SU-DHL-6 (cell line): ENCODE results near the gene DCTPP1.

Experiments used
- H2AFZ ChIP-seq: fragments of 200-600 bp; sonication (generic); 2 replicates; pipeline ENCODE4 v1.6.1; 2014; ENCODE audit warnings: low read depth, mild to moderate bottlenecking, moderate library complexity, mixed read lengths, antibody characterized with exemption, low read length; ENCODE audit not compliant: severe bottlenecking
- H3F3A ChIP-seq: fragments of 200-600 bp; shearing (Covaris generic); 2 replicates; pipeline ENCODE4 v1.6.0; 2016; ENCODE audit warnings: antibody characterized with exemption, mild to moderate bottlenecking; ENCODE audit not compliant: insufficient read depth
- H3K27ac ChIP-seq: fragments of 200-600 bp; sonication (generic); 2 replicates; pipeline ENCODE4 v1.5.1; 2016; ENCODE audit warnings: low read depth, mild to moderate bottlenecking, low read length, moderate library complexity, mixed read lengths
- H3K27me3 ChIP-seq: fragments of 200-600 bp; sonication (generic), shearing (Covaris generic); 2 replicates; pipeline ENCODE4 v1.6.0; 2014; ENCODE audit warnings: mild to moderate bottlenecking, low read length
- H3K36me3 ChIP-seq: fragments of 200-600 bp; sonication (generic); 2 replicates; pipeline ENCODE4 v1.6.1; 2014; ENCODE audit warnings: mild to moderate bottlenecking, low read length, mixed read lengths
- H3K4me2 ChIP-seq: fragments of 300-600, 200-600 bp; shearing (Covaris generic), sonication (generic); 2 replicates; pipeline ENCODE4 v1.6.0; 2014; ENCODE audit warnings: low read length, low read depth, mild to moderate bottlenecking; ENCODE audit not compliant: poor library complexity, severe bottlenecking
- H3K4me3 ChIP-seq: fragments of 200-600 bp; sonication (generic); 2 replicates; pipeline ENCODE4 v1.5.1; 2014; ENCODE audit warnings: antibody characterized with exemption, low read length, mild to moderate bottlenecking, mixed read lengths; ENCODE audit not compliant: insufficient read depth, poor library complexity, severe bottlenecking
- H3K79me2 ChIP-seq: fragments of 200-600 bp; sonication (generic); 2 replicates; pipeline ENCODE4 v1.6.1; 2014; ENCODE audit warnings: mild to moderate bottlenecking, low read length, moderate library complexity; ENCODE audit not compliant: insufficient read depth
- H3K9ac ChIP-seq: fragments of 200-600 bp; sonication (generic); 2 replicates; pipeline ENCODE4 v1.7.0; 2014; ENCODE audit warnings: mild to moderate bottlenecking, low read length
- H3K9me2 ChIP-seq: fragments of 200-600 bp; sonication (generic); replicated peaks from 2 replicates; pipeline ENCODE4 v1.6.1; 2014; ENCODE audit warnings: low read length; ENCODE audit not compliant: insufficient read depth
- H3K9me3 ChIP-seq: fragments of 200-600 bp; sonication (generic); 2 replicates; pipeline ENCODE4 v1.6.1; 2014; ENCODE audit warnings: low read length, mixed read lengths; ENCODE audit not compliant: insufficient read depth
- H4K20me1 ChIP-seq: fragments of 200-600 bp; sonication (generic); 2 replicates; pipeline ENCODE4 v1.6.1; 2014; ENCODE audit warnings: low read depth, mild to moderate bottlenecking, antibody characterized with exemption, low read length, moderate library complexity, mixed read lengths
- CTCF ChIP-seq: fragments of 200-600 bp; sonication (generic); IDR thresholded peaks from one replicate; pipeline ENCODE4 v1.5.1; 2017; ENCODE audit warnings: antibody characterized with exemption, mild to moderate bottlenecking, low read length, moderate library complexity; ENCODE audit not compliant: insufficient read depth, poor library complexity, severe bottlenecking
- EZH2phosphoT487 ChIP-seq: fragments of 200-600 bp; sonication (generic), shearing (Covaris generic); conservative IDR thresholded peaks from 2 replicates; pipeline ENCODE4 v1.6.1; 2018; ENCODE audit warnings: mild to moderate bottlenecking, antibody characterized with exemption, low read length, moderate library complexity, mixed read lengths

DCTPP1 gene

GRCh38 chr16:30382111-30382881 is 47.5 kb downstream of the DCTPP1 start, which contains the start of gene SEPTIN1:
SEPTIN1 (minus strand) TSS chr16:30382561; CDS start chr16:30382542, 19 bp downstream.
- Histone ChIP-seq H3F3A (peaks cover 19% of the 10 kb centered on the region), H3K4me2 (peak within 1 kb of the TSS; percentile 96), H2AFZ (peak within 1 kb of the TSS; percentile 36), H3K9me3 (no peaks in the 10 kb centered on the region), H4K20me1 (no peaks in the 10 kb centered on the region), H3K36me3 (no peaks in the 10 kb centered on the region), H3K27ac (peak within 1 kb of the TSS; percentile 76), H3K79me2 (peaks cover 13% of the 10 kb centered on the region), H3K9ac (peak within 1 kb of the TSS; percentile 77), H3K27me3 (no peaks in the 10 kb centered on the region), H3K9me2 (no peaks in the 10 kb centered on the region), H3K4me3 (peak within 1 kb of the TSS; percentile 66)
- TF ChIP-seq CTCF, result no peak
- no peak for TF ChIP-seq EZH2phosphoT487

- H4K20me1 ChIP-seq, result no peaks in the 10 kb centered on the region
- peaks cover 13% of the 10 kb centered on the region for H3K79me2 ChIP-seq
- H3F3A ChIP-seq, result peaks cover 22% of the 10 kb centered on the region
- H3K9ac ChIP-seq, result peak overlapping the region; percentile 77
- no peaks in the 10 kb centered on the region for H3K27me3 ChIP-seq
- H3K9me2 ChIP-seq, result no peaks in the 10 kb centered on the region
- peak overlapping the region; percentile 96 for H3K4me2 ChIP-seq
- H2AFZ ChIP-seq, result no peak overlapping the region
- no peaks in the 10 kb centered on the region for H3K9me3 ChIP-seq
- no peaks in the 10 kb centered on the region for H3K36me3 ChIP-seq
- TF ChIP-seq CTCF (no peak), EZH2phosphoT487 (no peak)
- peak overlapping the region; percentile 76 for H3K27ac ChIP-seq
- H3K4me3 ChIP-seq, result peak overlapping the region; percentile 66
Measured at GRCh38 chr16:30381291-30382041, 48.4 kb downstream of the DCTPP1 start.

- no peaks in the 10 kb centered on the region for H3K9me3 ChIP-seq
- H3K27me3 ChIP-seq, result no peaks in the 10 kb centered on the region
- H3K27ac ChIP-seq, result peak overlapping the region; percentile 76
- H3K36me3 ChIP-seq, result no peaks in the 10 kb centered on the region
- no peaks in the 10 kb centered on the region for H4K20me1 ChIP-seq
- H3K4me2 ChIP-seq, result peak overlapping the region; percentile 96
- H3K79me2 ChIP-seq, result peaks cover 13% of the 10 kb centered on the region
- H3K4me3 ChIP-seq, result peak overlapping the region; percentile 66
- no peak overlapping the region for H2AFZ ChIP-seq
- H3K9me2 ChIP-seq, result no peaks in the 10 kb centered on the region
- peaks cover 22% of the 10 kb centered on the region for H3F3A ChIP-seq
- no peak for TF ChIP-seq CTCF
- TF ChIP-seq EZH2phosphoT487, result no peak
- peak overlapping the region; percentile 77; the same call in 1 of the 2 replicates for H3K9ac ChIP-seq
Measured at GRCh38 chr16:30380803-30381208, 49.0 kb downstream of the DCTPP1 start.
